ENCODE results near the gene HOXD9.

HOXD9 gene

DNA sequence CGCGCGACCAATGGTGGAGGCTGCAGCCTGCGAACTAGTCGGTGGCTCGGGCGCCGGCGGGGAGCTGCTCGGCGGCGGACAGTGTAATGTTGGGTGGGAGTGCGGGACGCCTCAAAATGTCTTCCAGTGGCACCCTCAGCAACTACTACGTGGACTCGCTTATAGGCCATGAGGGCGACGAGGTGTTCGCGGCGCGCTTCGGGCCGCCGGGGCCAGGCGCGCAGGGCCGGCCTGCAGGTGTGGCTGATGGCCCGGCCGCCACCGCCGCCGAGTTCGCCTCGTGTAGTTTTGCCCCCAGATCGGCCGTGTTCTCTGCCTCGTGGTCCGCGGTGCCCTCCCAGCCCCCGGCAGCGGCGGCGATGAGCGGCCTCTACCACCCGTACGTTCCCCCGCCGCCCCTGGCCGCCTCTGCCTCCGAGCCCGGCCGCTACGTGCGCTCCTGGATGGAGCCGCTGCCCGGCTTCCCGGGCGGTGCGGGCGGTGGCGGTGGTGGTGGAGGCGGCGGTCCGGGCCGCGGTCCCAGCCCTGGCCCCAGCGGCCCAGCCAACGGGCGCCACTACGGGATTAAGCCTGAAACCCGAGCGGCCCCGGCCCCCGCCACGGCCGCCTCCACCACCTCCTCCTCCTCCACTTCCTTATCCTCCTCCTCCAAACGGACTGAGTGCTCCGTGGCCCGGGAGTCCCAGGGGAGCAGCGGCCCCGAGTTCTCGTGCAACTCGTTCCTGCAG is at the start of gene HOXD9:
HOXD9 (plus strand) TSS at position 37 of the 728 bp plus-strand sequence; CDS start at position 87, 50 bp downstream.
- no peak for DNase-seq

DNA sequence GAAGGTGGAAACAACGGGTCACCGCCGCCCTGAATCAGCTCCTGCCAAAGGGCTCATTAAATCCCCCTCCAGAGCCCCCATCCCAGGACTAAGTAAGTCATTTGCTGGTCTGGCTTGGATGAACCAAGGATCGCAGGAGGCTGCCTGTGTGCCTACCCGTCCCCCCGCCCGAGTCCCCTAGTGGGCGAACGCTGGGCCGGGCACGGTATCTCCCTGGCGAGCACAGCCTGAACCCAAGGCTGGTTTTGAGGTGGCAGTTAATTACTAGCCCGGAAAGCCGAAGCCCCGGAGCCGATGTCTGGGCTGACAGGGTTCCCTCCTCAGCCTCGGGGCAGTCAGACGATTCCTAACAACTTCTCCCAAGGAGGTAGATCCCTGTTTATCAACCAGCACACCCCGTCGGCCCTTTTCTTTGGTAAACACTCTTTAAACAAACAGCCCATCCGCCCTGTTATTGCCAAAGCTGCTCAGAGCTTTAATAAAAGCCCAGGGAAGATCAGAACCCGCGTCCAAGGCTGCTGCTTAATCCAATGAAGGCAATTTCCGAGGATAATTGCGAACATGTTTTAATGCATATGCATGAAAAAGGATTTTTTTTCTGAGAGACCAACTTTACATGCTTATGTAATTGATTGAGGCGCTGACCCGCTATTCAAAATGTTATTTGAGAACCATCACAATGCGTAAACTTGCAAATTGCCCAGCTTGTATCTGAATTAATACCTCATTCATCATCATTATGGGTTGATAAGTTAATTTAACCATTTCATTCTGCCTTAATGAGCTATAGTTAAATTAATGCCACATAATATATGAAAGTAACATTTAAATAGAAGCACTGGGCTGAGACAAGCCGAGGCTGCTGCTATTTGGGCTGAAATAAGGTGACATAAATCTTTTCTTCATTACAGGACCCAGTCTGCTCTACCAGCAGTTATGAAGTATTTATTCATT is 49.3 kb upstream of the HOXD9 start:
- DNase-seq, result no peak

DNA sequence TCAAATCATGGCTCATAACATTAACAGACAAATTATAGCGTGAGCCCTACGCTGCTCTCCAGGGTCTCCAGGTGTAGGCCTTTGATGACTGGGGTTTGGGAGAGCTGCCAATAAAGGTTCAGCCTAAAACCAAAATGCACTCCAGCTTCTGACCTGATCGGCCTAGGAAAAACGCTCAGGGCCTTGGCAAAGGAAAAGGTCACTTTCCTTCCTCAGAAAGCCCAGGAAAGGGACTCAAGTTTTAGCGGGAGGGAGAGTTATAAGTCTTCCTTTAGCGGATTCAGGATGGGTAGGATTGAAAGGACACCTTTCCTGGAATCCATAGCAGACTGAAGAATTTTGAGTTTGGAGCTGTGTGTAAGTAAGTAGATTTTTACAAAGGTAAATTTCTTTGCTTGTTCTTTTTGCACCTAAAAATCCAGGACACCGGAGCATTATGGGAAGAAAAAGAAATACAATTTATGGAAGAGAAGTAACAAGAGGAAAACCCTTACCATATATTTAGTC is 47.5 kb upstream of the HOXD9 start:
- no peak for DNase-seq

DNA sequence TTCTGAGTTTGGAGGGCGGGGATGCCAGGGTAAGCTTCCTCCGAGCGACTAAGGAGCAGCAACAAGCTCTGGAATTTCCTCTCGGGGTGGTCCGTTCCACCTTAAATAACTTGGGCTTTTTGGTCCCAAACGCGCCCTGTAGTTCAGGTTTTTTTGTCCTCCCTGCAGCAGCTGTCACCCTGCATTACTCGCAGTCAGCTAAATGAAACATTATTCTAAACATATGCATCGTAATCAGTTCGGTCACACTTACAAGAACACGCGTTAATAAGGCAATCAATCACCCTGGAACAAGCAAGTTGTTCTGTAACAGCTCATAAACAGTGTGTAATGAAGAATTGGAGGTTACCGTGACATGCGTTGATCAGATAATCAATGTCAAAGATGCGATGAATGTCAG is 47.0 kb upstream of the HOXD9 start:
- DNase-seq, result no peak

DNA sequence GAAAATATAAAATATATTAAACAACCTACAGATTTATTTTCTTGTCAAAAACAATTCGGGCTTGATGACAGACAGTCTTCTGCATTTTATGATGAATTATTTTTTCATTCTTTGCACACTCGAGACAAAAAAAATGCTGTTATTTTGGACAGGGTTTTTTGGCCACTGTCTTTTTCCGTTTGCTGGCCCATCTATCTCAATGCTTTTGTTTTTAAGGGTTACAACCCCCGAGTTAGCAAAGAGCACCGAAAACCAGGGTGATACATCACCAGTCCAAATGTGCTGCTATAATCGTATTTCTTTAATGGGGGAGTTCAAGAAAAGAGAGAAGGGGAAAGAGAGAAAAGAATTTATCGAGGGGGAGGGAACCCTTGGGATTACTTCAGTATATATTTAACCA is 46.5 kb upstream of the HOXD9 start:
- DNase-seq, result no peak

DNA sequence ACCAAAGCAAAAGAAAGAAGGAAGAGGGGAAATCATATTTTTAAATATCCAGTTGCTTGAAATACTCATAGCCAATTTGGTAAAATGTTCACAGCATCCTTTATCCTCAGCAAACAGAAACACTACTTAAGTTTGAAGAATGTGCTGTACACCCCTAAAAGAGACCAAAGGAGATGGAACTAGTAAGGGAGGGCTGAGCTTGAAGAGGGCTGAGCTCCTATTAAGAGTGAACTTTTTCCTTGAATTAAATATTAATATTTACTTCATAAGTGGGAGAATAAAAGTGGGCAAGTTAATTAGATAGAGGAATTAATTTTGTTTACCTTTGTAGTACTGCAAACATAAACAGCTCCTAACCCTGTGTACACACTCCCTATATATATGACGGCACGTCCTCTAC is 45.7 kb upstream of the HOXD9 start:
- DNase-seq, result no peak

DNA sequence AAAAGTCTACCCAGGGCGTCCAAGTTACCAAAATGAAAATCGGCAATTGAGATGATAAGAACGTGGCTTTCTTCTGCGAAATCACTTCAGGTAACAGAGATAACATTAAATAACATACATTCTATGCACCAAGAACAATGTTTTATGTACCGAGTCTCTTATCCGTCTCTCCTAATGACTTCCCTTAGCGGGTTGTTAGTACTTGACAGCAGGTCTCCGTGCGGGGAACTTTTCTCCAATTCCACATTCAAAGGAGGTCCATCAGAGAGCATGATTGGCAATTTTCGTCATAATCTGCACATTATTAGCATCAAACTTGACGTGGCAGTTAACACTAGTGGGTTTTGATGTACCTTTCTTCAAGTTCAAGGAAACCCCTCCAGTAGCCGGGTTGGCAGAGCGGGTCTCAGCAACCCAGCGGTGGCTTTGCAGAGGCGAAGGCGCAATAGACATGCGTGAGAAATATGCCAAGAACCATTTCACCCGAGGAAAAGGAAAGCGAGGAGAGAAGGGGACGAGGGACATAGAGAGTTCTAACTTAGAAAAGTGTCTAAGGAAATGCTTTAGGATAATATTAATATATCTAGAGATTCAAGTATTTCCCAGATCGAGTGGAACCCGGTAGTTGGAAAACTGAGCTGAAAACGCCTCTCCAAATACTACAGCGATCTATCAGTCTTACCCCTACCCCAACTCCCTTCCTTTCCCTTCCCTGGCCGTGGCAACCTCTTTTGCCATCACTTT is 43.8 kb upstream of the HOXD9 start:
- no peak for DNase-seq

DNA sequence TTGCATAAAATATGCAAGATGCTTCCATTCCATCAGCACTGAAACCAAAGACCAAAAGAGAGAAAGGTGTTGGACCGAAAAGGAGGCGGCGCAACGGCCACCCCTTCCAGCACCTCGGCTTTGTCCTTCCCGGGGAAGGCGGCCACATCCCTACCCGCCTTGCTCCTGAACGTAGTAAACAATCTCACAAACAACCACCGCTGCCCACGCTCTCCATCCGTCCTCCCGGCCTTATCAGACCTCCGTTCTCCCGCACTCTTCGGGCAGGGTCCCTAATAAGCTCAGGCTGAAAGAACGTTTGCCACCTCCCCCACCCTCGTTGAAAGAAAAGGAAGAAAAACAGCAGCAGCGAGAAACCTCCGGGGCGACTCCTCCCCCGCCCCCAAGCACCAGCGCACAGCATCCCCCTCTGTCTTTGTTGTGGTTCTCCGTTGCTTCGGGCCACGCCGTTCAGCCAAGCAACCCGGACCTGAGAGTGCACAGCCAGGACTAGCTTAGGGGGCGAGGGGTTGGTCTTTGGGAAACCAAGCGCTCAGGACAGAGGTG is 43.2 kb upstream of the HOXD9 start:
- no peak for DNase-seq

DNA sequence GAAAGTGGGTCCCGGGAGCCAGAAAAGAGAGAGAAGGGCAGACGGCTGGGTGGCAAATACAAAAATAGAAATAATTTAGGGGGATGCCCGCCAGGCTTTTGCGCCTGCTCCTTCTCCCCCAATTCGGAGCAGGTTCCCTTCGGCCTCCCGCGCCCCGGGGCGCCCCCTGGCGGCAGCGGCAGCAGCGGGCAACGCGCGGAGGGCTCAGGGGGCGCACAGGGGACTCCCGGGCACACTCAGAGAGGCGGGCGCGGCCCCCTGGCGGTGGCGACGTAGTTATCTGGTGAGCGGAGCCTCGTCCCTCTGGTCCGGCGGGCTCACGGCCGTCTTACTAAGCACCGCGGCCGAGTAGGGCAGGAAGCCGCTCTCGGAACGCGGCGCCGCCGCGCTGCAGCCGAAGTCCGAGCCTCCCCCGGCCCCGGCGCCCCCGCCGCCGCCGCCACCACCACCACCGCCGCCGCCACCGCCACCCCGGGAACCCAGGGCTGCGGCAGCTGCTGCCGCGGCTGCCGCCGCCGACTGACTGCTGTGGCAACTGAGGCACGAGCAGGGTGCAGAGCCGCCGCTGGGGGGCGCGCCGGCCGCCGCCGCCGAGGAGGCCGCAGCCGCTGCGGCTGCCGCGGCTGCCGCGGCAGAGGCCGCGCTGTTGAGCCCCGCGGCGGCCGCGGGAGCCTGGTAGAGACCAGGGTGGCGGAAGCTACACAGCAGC is 42.5 kb upstream of the HOXD9 start:
- DNase-seq, result no peak

DNA sequence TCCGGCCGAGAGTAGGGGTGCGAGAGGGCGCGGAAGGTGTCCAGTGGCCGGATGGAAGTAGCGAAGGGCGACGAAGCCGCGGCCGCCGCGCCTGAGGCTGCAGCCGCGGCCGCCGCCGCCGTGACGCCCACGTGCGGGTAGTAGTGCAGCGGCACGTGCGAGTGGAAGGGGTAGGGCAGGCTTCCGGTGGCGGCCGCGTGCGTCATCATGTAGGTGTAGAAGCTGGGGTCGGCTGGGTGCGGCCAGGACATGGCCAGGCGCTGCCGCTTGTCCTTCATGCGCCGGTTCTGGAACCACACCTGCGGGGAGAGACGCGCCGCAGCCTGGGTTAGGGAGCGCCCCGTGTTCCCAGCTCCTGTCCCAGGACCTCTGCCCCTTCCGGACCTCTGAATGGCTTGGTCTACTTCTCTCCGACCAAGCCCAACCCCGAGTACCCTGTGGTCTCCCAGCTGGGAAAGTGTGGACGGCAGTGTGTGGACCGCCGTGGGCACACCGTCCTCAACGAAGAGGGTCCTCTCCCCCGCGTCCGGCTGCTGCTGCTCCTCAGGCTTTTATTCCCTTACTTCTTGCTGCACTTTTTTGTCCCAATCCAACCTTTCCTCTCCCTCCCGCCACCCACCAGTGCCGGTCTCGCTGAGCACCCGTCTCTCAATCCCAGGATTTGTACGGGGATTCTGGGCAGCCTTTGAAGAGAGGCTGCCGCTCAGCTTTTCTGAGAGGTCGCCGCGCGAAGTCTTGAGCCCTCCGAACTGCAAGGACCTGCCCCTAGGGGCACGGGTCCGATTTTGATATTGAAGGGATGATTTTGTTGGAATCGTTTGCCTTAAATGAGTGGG is 41.8 kb upstream of the HOXD9 start:
- no peak for DNase-seq

DNA sequence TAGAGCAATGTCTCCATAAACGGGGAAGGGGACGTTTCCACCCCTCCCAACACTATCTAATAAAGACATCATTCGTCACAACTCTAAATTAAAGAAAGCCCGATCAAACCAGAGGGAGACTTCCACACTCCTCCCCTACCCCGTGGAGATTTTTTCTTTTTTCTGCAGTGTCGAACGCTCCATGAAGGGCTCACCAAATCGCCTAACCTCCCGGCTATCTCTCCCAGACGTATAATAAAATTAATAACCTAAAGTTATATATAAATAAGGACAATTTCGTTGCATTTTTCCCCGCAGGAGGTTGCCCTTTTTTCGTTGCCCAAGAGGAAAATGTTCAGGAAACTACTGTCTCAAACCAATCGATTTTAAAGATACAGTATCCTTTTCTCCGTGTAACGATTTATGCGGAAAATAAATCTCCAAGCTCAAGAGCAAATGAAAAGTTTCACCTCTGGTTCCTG is 41.1 kb upstream of the HOXD9 start:
- no peak for DNase-seq

DNA sequence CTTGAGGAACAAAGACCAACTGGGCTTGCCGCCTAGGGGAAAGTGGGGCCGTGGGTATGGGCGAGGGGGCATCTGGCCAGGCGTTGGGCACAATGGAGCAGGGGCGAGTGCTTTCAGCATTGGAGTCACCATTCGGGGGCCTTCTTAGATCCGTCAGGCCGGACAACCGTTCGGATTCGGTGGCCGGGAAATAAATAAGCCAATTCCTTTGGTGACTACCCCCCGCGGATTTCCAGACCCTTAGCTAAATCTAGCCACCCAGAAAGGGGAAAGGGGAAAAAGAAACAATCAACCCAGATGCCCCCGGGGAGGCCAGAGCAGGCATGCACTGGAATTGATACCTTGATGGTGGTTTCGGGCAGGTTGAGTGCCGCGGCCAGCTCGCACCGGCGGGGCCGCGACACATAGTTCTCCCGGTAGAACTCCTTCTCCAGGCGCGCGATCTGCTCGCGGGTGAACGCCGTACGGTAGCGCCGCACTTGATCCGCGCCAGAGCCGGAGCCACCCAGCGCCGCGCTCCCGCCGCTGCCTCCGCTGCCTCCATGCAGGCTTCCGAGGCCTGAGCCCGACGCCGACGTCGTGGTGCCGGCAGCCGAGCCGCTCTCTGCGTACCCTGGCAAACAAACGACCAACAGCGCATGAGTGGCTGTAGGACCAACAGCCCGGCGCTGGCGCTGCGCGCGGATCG is 40.5 kb upstream of the HOXD9 start:
- DNase-seq, result no peak

DNA sequence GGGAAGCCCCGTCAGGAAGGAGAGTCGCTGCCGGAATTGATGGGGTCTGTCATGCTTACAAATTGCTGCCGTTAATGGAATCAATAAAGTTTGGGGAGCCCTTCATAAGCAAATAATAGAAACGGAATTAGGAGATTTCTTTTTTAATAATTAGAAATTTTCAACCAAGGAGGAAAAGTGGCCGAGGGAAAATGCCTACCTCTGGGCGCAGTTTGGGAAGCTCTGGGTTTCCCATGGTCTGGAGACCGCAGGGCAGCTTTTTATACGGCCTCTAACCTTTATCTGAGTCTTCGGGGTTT is 40.0 kb upstream of the HOXD9 start:
- no peak for DNase-seq

DNA sequence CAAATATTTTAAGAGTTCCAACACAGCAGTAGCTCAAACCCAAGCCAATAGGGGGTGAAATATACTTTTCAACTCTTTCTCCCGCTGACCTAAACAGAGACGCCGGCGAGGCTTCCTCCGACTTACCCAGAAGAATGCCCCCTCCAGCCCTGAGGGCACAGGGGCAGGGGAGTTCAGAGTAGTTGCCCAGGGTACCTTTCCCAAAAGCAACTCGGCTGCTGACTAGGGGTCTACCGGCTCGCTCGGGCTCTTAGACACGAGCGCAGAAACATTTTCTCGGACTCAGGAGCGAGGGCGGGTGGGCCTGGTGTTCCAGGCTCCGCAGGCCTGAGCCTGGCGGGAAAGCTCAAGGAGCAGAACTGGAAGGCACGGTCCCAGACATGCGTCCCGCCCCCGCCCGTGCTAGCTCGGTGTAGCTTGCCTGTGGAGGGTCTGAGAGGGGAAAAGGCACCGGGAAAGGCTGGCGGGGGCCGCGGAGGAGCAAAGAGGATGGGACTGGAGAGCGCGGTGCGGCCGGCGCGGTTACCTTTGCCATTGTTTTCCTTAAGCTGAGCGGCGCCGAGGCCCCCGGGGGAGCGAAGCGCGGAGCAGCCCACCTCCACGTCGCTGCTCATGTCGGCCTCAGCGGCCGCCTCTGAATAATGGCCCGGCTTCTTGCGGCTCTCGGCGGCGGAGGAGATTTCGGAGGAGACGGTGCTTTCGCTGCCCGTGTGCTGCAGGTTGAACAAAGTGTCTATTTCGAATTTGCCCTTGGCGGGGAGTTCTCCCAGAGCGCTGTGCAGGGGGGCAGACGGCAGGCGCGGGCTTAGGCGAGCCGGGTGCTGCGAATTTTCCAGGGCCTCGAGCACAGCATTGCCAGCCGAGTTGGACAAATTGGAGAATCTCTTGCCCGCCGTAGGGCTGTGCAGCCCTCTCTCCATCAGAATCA is 39.4 kb upstream of the HOXD9 start:
- DNase-seq, result no peak

DNA sequence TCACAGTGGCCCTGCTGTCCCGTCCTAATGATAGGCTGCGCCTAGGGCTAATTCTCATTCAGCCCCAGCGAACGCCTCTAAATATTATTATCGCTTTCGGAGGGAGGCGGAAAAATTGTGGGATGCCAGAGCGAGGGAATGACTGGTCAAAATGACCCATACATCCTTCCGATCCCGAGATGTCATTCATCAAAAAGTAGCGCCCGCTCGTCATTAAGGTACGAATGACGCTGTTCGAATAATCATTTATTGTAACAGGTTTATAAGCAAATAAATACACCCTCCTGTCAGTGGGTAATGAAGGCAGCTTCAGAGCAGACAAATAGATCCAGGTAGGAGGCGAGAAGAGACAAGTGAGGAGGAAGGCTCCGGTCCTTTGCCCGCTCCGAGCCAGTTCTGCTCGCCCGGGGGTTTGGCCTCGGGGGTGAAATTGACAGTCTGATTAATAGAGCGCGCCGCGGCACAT is 38.7 kb upstream of the HOXD9 start, which contains the start of gene EVX2:
EVX2 (minus strand) TSS at position 167 of the 466 bp plus-strand sequence. CDS start 186 bp downstream, outside the sequence.
- no peak for DNase-seq

DNA sequence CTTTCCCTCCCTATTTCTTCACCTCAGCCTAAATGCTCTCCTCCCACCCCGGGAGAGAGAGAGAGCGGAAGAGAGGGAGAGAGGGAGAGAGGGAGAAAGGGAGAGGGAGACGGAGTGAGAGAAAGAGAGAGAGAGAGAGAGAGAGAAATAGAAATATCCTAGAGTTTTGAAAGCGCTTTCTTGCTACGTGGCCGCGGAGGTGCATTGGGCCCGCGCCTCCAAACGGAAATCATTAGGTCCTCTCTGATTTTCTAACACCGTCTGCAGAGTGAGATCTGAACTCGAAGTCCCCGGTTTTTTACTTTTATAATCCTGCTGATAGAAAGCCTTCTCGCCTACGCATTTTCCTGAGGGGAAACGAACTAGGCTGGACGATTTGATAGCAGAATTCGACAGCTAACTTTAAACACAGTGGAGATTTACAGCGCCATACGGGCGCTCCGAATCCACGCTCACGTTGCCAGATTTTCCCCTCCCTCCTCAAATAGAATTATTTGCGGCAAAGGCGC is 37.9 kb upstream of the HOXD9 start:
- no peak for DNase-seq

DNA sequence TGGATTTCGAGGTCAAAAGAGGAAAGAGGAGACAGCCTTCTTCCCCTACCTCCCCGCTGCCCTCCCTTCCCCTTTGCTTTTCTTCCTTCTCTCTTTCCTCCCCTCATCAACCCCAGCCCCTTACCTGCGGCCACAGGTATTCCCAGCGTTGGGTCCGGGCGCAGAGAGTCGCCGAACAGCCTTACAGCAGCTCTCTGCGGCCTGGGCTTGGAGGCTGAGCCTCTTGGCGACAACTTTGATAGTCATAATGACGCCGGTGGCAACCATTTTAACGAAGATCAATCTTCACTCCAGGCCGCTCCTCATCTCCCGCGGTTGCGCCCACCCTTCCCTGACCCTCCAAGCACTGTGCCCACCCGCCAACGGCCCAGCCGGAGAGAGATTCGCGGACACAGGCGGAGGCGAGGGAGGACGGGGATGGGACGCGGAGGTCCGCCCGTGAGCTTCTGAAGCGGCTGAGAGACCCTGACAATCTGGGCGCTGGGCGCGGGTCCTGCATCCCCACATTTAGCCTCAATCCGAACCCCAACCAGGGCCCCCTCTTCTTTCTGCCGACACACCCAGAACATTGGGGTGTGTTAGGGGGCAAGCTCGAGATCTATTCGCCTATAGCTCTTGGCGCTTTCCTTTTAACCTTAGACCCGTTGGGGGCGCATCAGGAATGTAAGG is 37.3 kb upstream of the HOXD9 start:
- no peak for DNase-seq

All from activated CD4-positive, CD25-positive, alpha-beta regulatory T cell treated with anti-CD3 and anti-CD28 coated beads, Interleukin-2, amount 50 U/mL, for 72 hours (primary cell).